GM12872 (cell line): Measurements from ENCODE around the gene ARMH4.

Source experiments
- TF ChIP-seq, protein P1 (sequence below): IDR thresholded peaks from 3 replicates; pipeline ENCODE4 v1.5.1; 2011; ENCODE audit warnings: low read depth, mild to moderate bottlenecking, low read length, moderate library complexity; ENCODE audit not compliant: insufficient read depth

The ARMH4 gene

DNA sequence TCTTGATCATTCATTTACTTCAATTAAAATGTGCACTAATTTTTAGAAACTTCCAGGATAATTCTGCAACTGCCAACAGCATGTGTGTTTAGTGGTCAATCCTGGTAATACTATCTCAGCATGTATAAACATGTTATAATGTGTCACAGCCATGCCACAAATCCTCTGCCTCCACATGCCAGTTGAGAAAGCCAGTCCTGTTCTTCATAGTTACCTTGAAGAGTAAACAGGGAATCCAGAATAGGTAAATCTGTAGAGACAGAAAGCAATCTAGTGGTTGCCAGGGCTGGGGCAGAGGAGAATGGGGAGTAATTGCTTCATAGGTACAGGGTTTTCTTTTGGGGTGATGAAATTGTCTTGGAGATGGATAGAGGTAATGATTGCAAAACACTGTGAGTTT is 85.9 kb downstream of the ARMH4 start:
- TF ChIP-seq, protein P1, sequence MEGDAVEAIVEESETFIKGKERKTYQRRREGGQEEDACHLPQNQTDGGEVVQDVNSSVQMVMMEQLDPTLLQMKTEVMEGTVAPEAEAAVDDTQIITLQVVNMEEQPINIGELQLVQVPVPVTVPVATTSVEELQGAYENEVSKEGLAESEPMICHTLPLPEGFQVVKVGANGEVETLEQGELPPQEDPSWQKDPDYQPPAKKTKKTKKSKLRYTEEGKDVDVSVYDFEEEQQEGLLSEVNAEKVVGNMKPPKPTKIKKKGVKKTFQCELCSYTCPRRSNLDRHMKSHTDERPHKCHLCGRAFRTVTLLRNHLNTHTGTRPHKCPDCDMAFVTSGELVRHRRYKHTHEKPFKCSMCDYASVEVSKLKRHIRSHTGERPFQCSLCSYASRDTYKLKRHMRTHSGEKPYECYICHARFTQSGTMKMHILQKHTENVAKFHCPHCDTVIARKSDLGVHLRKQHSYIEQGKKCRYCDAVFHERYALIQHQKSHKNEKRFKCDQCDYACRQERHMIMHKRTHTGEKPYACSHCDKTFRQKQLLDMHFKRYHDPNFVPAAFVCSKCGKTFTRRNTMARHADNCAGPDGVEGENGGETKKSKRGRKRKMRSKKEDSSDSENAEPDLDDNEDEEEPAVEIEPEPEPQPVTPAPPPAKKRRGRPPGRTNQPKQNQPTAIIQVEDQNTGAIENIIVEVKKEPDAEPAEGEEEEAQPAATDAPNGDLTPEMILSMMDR = no peak

DNA sequence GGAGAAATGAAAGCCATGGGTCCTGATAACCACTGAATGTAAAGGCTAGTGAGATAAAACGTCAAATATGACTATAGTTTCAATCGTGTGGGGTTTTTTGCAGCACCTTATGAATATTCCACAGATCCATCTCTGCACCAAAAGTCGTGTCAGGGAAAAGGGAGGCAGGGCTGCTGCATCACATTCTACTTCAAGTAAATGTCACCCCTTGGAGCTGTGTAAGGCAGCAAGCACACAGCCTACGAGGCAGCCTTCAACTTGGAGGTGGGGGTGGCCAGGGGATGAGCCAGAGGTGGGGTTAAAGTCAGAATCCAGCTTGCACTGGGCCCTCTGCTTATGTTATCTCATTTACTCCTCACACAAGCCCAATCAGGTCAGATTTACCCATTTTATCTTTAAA is 90.4 kb downstream of the ARMH4 start:
- TF ChIP-seq, protein P1 = no peak

GRCh38 chr14:58060898-58061297 is 91.1 kb downstream of the ARMH4 start:
- TF ChIP-seq, protein P1 = no peak

GRCh38 chr14:58060077-58060476 is 91.9 kb downstream of the ARMH4 start:
- TF ChIP-seq, protein P1 = no peak

DNA sequence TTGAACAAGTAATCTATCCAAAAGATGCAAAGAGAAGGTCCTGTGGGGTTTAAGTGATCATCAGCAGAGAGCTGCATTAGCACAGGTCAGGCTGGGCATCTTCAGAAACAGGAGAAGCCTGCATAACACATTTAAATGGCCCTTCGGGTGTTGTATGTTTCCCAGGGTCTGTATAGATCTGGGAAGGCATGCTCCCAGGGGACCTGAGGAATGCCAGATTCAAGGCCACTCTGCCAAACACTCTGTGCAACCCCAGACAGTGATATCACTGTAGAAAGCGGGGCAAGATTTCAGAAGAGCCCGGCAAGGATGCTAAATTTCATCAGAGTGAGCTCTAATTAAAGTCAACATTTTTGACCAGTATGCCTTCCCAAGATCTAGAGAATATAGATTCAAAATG is 92.9 kb downstream of the ARMH4 start:
- TF ChIP-seq, protein P1 = no peak

- TF ChIP-seq, protein P1 = no peak
Observed at GRCh38 chr14:58055497-58056010, 96.5 kb downstream of the ARMH4 start.

DNA sequence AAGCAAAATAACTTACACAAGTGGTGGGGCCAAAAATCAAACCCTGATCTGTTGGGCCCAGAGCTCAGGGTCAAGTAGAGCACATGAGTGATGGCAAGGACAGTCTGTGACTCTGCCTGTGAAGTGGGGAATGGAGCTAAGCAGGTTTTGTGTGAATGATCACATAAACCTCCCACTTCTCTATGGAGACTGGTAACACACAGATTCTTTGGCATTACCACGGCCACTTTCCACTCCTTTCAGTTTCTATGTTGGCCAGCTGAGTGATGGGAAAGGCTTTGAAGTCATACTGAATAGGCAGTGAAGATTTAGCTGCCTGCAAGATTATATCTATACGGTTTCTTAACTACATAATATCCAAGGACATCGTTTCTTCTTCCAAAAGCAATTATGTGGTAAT is 97.9 kb downstream of the ARMH4 start:
- TF ChIP-seq, protein P1 = no peak

DNA sequence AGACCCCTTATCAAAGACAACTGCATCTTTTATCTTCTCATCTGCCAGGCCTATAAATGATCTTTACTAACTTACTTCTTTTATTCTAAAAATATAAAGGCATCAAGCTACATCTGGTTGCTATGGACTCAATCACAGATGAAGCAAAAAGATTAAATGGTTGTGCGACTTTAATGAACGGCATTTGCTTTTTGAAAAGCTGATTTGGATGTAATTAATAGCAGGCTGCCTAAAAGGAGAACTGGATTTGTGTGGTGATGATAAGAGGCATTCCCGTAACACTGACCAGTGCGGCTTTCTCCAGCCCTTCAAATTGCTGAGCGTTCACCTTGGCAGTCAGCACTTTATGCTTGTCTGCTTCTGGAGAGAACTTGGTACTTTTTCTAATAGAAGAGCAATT is 103.8 kb downstream of the ARMH4 start:
- TF ChIP-seq, protein P1 = no peak
